Keratinocyte (primary cell): ENCODE data around the gene OR14J1.
"Not testable (repeated sequence)": the region's sequence is repeated elsewhere in the genome, so short reads cannot be mapped to it uniquely, and the experiment has no call there.

Experiments
- CTCF ChIP-seq, 3 experiments: IDR thresholded peaks in 1 of 3; conservative IDR thresholded peaks in 1 of 3; optimal IDR thresholded peaks in 1 of 3; 2 replicates in 2 of 3; 3 replicates in 1 of 3; pipeline versions ENCODE3 to v1.5.1; 2011; ENCODE audit warnings: low read length in 3 of 3, mild to moderate bottlenecking in 3 of 3, moderate library complexity in 2 of 3, control low read depth in 1 of 3, inconsistent platforms in 1 of 3; ENCODE audit not compliant: insufficient read depth in 2 of 3; ENCODE audit errors: extremely low read depth in 1 of 3
- EZH2 ChIP-seq: IDR thresholded peaks from one replicate; pipeline ENCODE4 v1.6.1; 2012; ENCODE audit warnings: inconsistent platforms, mild to moderate bottlenecking, low read length, moderate library complexity

GRCh38 chr6:29349348-29349747 is 47.8 kb downstream of the OR14J1 start:
- not testable (repeated sequence) for TF ChIP-seq CTCF (optimal IDR thresholded peaks at IDR 0.05 in 1 of 3, IDR thresholded peaks at IDR 0.05 in 1 of 3, conservative IDR thresholded peaks at IDR 0.05 in 1 of 3; ENCODE audit: extremely low read depth in 1 of 3, insufficient read depth in 2 of 3, low read length in 3 of 3); EZH2
